DND-41 (cell line): ENCODE results near the gene IARS2.

Source experiments
- ATAC-seq: fragments of 200-7000 bp; cut with Tn5 transposase; 3 replicates; pipeline ENCODE4 v1.9.1; 2021; ENCODE audit warnings: low read depth; ENCODE audit not compliant: insufficient read depth
- DNase-seq: peaks from one replicate; pipeline ENCODE4 v3.0.0-alpha.2; 2020
- H2AFZ ChIP-seq: 2 replicates; pipeline ENCODE4 v1.6.0; 2012; ENCODE audit warnings: low read depth, low read length
- H3K27ac ChIP-seq: 2 replicates; pipeline ENCODE4 v1.5.1; 2012; ENCODE audit warnings: low read length, inconsistent platforms
- H3K27me3 ChIP-seq: fragments of 200-600 bp; sonication (generic); 2 replicates; pipeline ENCODE4 v1.6.0; 2012; ENCODE audit warnings: low read length, mild to moderate bottlenecking, inconsistent platforms; ENCODE audit not compliant: insufficient read depth, poor library complexity
- H3K36me3 ChIP-seq: 2 replicates; pipeline ENCODE4 v1.5.1; 2012; ENCODE audit warnings: low read length, inconsistent platforms; ENCODE audit not compliant: insufficient read depth
- H3K4me1 ChIP-seq: 2 replicates; pipeline ENCODE4 v1.5.1; 2012; ENCODE audit warnings: mild to moderate bottlenecking, low read length; ENCODE audit not compliant: insufficient read depth
- H3K4me2 ChIP-seq: 2 replicates; pipeline ENCODE4 v1.6.0; 2012; ENCODE audit warnings: mild to moderate bottlenecking, moderate library complexity, low read length, inconsistent platforms; ENCODE audit not compliant: insufficient read depth
- H3K4me3 ChIP-seq, 2 experiments: fragments of 200-600 bp in 1 of 2; shearing (Covaris generic) in 1 of 2; 2 replicates each; pipeline ENCODE4 v1.5.1; 2012 to 2016; ENCODE audit warnings: inconsistent platforms in 2 of 2, low read length in 2 of 2, mild to moderate bottlenecking in 2 of 2, low read depth in 1 of 2, moderate library complexity in 1 of 2
- H3K79me2 ChIP-seq: 2 replicates; pipeline ENCODE4 v1.6.0; 2012; ENCODE audit warnings: low read length, inconsistent platforms; ENCODE audit not compliant: insufficient read depth
- H3K9ac ChIP-seq: 2 replicates; pipeline ENCODE4 v1.6.0; 2012; ENCODE audit warnings: low read depth, mild to moderate bottlenecking, inconsistent platforms, low read length, moderate library complexity
- H3K9me3 ChIP-seq: 2 replicates; pipeline ENCODE4 v1.5.1; 2012; ENCODE audit warnings: low read length, moderate library complexity, mild to moderate bottlenecking, inconsistent platforms; ENCODE audit not compliant: insufficient read depth, severe bottlenecking
- H4K20me1 ChIP-seq: 2 replicates; pipeline ENCODE4 v1.6.0; 2012; ENCODE audit warnings: low read length; ENCODE audit not compliant: insufficient read depth
- EZH2 ChIP-seq: IDR thresholded peaks from 3 replicates; pipeline ENCODE4 v1.6.1; 2012; ENCODE audit warnings: borderline replicate concordance, low read depth, mild to moderate bottlenecking, moderate library complexity, low read length, inconsistent platforms; ENCODE audit not compliant: severe bottlenecking
- TF ChIP-seq, protein P1 (sequence below): IDR thresholded peaks from 2 replicates; pipeline ENCODE4 v1.5.1; 2012; ENCODE audit warnings: borderline replicate concordance, low read length, moderate library complexity, mild to moderate bottlenecking; ENCODE audit not compliant: poor library complexity, severe bottlenecking; ENCODE audit errors: extremely low read depth

IARS2 gene

DNA sequence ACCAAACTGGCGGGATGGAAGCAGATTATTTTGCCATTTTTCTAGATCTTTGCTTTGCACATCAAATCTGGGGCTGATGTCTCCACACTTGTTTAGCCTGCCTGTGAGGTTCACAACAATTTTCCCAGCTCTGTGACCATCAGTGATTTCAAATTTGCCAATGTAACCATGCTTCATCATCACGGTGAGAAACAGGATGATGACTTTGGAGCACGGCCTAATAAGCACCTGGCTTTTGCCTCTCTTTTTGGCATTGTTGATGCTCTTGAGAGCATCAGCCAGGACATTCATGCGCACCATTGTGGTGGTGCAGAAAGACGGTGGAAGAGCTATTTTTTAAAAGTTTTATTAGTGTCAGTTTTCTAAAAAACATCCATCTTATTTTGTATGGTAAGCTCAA lies 50.1 kb downstream of the IARS2 start:
- H4K20me1 ChIP-seq = no peaks in the 10 kb centered on the region
- no peak overlapping the region for H3K4me2 ChIP-seq
- no peaks in the 10 kb centered on the region for H3K79me2 ChIP-seq
- H3K36me3 ChIP-seq = peaks cover 84% of the 10 kb centered on the region
- ATAC-seq (no peak), DNase-seq (no peak)
- H3K4me1 ChIP-seq = no peaks in the 10 kb centered on the region
- no peak overlapping the region for H3K27ac ChIP-seq
- no peak overlapping the region for H2AFZ ChIP-seq
- TF ChIP-seq EZH2 = no peak
- TF ChIP-seq, protein P1, sequence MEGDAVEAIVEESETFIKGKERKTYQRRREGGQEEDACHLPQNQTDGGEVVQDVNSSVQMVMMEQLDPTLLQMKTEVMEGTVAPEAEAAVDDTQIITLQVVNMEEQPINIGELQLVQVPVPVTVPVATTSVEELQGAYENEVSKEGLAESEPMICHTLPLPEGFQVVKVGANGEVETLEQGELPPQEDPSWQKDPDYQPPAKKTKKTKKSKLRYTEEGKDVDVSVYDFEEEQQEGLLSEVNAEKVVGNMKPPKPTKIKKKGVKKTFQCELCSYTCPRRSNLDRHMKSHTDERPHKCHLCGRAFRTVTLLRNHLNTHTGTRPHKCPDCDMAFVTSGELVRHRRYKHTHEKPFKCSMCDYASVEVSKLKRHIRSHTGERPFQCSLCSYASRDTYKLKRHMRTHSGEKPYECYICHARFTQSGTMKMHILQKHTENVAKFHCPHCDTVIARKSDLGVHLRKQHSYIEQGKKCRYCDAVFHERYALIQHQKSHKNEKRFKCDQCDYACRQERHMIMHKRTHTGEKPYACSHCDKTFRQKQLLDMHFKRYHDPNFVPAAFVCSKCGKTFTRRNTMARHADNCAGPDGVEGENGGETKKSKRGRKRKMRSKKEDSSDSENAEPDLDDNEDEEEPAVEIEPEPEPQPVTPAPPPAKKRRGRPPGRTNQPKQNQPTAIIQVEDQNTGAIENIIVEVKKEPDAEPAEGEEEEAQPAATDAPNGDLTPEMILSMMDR = no peak
- H3K27me3 ChIP-seq = no peaks in the 10 kb centered on the region
- H3K9ac ChIP-seq = no peak overlapping the region
- no peaks in the 10 kb centered on the region for H3K9me3 ChIP-seq
- H3K4me3 ChIP-seq = no peak overlapping the region

DNA sequence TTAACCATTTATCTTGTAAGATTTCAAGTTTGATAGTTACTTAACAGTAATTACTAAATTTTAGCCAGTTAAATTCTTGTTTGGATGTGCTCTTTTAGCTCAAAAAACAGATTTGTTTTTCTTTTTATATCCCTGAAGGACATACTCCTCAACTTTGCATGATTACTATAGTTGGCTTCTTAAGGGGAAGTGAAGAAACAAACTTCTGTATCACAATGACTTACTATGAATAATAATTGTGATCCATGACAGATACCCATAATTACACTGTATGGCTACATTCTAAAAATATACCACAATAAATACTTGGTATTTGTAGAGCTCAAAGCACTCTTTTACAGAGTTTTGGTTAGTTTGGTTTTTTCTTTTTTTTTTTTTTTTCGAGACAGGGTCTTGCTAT lies 55.8 kb downstream of the IARS2 start:
- Histone ChIP-seq H4K20me1 (no peaks in the 10 kb centered on the region), H3K9ac (no peak overlapping the region), H3K4me2 (no peak overlapping the region), H3K4me1 (no peaks in the 10 kb centered on the region), H3K36me3 (peaks cover 67% of the 10 kb centered on the region), H3K27me3 (no peaks in the 10 kb centered on the region), H3K79me2 (no peaks in the 10 kb centered on the region), H3K27ac (no peak overlapping the region), H3K4me3 (no peak overlapping the region), H2AFZ (no peak overlapping the region), H3K9me3 (no peaks in the 10 kb centered on the region)
- TF ChIP-seq, protein P1 = no peak
- TF ChIP-seq EZH2 = no peak
- DNase-seq (no peak), ATAC-seq (no peak)

DNA sequence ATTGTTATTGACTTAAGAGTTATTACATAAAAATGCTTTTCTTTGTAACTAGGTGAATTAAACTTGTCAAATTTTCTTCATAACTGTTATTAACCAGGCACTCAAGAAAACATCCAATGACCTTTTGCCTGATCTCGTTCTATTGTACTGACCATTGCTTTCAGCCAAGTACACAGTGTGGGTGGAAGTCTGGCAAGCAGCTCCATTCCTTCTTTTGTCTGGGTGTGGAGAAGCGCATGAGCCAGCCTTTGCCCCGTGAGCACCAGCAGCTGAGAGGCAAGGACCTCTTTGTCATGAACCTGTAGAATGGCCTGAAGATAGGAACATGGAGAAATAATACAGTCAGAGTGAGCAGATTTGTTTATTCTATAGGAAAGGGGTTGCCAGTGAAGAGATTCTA lies 57.5 kb downstream of the IARS2 start:
- no peaks in the 10 kb centered on the region for H3K79me2 ChIP-seq
- no peak overlapping the region for H3K27ac ChIP-seq
- H2AFZ ChIP-seq = no peak overlapping the region
- no peak overlapping the region for H3K4me2 ChIP-seq
- no peak overlapping the region for H3K9ac ChIP-seq
- ATAC-seq (no peak), DNase-seq (no peak)
- no peaks in the 10 kb centered on the region for H3K9me3 ChIP-seq
- no peak for TF ChIP-seq EZH2
- TF ChIP-seq, protein P1 = no peak
- no peaks in the 10 kb centered on the region for H3K27me3 ChIP-seq
- H4K20me1 ChIP-seq = no peaks in the 10 kb centered on the region
- no peak overlapping the region for H3K4me3 ChIP-seq
- peaks cover 64% of the 10 kb centered on the region for H3K36me3 ChIP-seq
- no peaks in the 10 kb centered on the region for H3K4me1 ChIP-seq

DNA sequence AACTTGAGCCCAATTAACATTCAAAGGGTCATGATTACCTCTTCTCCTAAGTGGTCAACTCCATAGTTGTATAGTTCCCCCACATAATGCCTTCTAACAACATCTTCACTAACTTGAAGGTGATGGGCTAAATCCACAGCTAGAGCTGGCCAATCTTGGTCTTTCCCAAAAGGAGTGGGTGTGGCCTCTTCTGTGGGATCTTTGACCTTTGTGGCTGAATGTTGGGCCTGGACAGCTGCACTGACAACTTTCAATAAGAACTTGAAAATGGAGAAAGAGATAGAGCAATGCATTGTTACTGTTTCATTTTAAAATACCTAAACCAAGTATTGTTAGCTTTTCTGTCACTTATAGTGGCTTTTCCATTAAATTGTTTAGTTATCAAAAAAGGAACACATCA lies 59.2 kb downstream of the IARS2 start:
- no peak overlapping the region for H3K9ac ChIP-seq
- no peak for TF ChIP-seq EZH2
- TF ChIP-seq, protein P1 = no peak
- H2AFZ ChIP-seq = no peak overlapping the region
- no peak for ATAC-seq
- H3K36me3 ChIP-seq = peaks cover 70% of the 10 kb centered on the region
- no peaks in the 10 kb centered on the region for H4K20me1 ChIP-seq
- H3K4me2 ChIP-seq = no peak overlapping the region
- no peak overlapping the region for H3K27ac ChIP-seq
- no peaks in the 10 kb centered on the region for H3K27me3 ChIP-seq
- H3K9me3 ChIP-seq = no peaks in the 10 kb centered on the region
- no peak overlapping the region for H3K4me3 ChIP-seq
- H3K4me1 ChIP-seq = no peaks in the 10 kb centered on the region
- no peaks in the 10 kb centered on the region for H3K79me2 ChIP-seq
- no peak for DNase-seq
